ENCODE measurements around the gene SH3RF3. TPM values are rescaled to one million over a fixed set of nuclear protein-coding genes. Genes with fewer than 3 reads are reported as not detected.

Gene SH3RF3
- polyA plus RNA-seq, 1 of the 3 experiments (the other 2 are of a cell fraction), result 1.9 TPM

- no peaks in the 10 kb centered on the region for H3K9me2 ChIP-seq
- H3K9me3 ChIP-seq, result no peaks in the 10 kb centered on the region
- H2AFZ ChIP-seq (ENCODE audit: low read depth), result no peak overlapping the region
- H3K27me3 ChIP-seq (ENCODE audit: insufficient read depth), result no peaks in the 10 kb centered on the region; the same call in 1 of the 2 replicates
- POLR2A ChIA-PET, result no interaction called here
- no peaks in the 10 kb centered on the region for H3K79me2 ChIP-seq (ENCODE audit: insufficient read depth)
- no peak overlapping the region for H3K27ac ChIP-seq (ENCODE audit: low read depth in 2 of 2, low read length in 1 of 2)
- no peaks in the 10 kb centered on the region for H4K20me1 ChIP-seq (ENCODE audit: insufficient read depth)
- H3K4me1 ChIP-seq (ENCODE audit: control insufficient read depth in 1 of 2, insufficient read depth in 2 of 2, low read depth in 1 of 2, low read length in 1 of 2), result no peaks in the 10 kb centered on the region
- no peak overlapping the region for H3K9ac ChIP-seq
- TF ChIP-seq TAF1 (IDR thresholded peaks at IDR 0.05; ENCODE audit: borderline replicate concordance, low read depth, low read length), result no peak
- no peak for TF ChIP-seq USF1 (IDR thresholded peaks at IDR 0.05; ENCODE audit: borderline replicate concordance, low read depth)
- TF ChIP-seq GABPA (IDR thresholded peaks at IDR 0.05; ENCODE audit: low read depth), result no peak
- TF ChIP-seq FOXM1 (IDR thresholded peaks at IDR 0.05; ENCODE audit: low read depth), result no peak
- TF ChIP-seq FOSL2 (IDR thresholded peaks at IDR 0.05; ENCODE audit: borderline replicate concordance, low read depth), result no peak
- TF ChIP-seq JUND (IDR thresholded peaks at IDR 0.05), result no peak
- no peak for TF ChIP-seq USF2 (IDR thresholded peaks at IDR 0.05; ENCODE audit: borderline replicate concordance, low read depth, low read length)
- TF ChIP-seq IRF3 (IDR thresholded peaks at IDR 0.05; ENCODE audit: low read depth, low read length), result no peak
- TF ChIP-seq RAD21 (IDR thresholded peaks at IDR 0.05; ENCODE audit: low read length), result no peak
- TF ChIP-seq PBX3 (IDR thresholded peaks at IDR 0.05), result no peak
- no peak for DNase-seq
- no peaks in the 10 kb centered on the region for H3F3A ChIP-seq (replicated peaks; ENCODE audit: insufficient read depth)
- 80% methylated on average over 10 of the region's 11 CpGs for WGBS (ENCODE audit: low lambda C conversion rate)
- H3K4me3 ChIP-seq (ENCODE audit: low read depth in 2 of 2, low read length in 1 of 2), result no peak overlapping the region
- H3K36me3 ChIP-seq (replicated peaks in 1 of 2; ENCODE audit: control insufficient read depth in 1 of 2, insufficient read depth in 2 of 2, low read length in 1 of 2), result no peaks in the 10 kb centered on the region
- H3K4me2 ChIP-seq, result no peak overlapping the region
- CTCF ChIA-PET, result no interaction called here
These were observed 41.8 kb upstream of the SH3RF3 start for GRCh38 chr2:109087055-109087663.

- no peak for DNase-seq
- H3K4me2 ChIP-seq, result no peak overlapping the region
- no peaks in the 10 kb centered on the region for H4K20me1 ChIP-seq (ENCODE audit: insufficient read depth)
- H3K4me3 ChIP-seq (ENCODE audit: low read depth in 2 of 2, low read length in 1 of 2), result no peak overlapping the region
- H2AFZ ChIP-seq (ENCODE audit: low read depth), result no peak overlapping the region
- H3K36me3 ChIP-seq (replicated peaks in 1 of 2; ENCODE audit: control insufficient read depth in 1 of 2, insufficient read depth in 2 of 2, low read length in 1 of 2), result no peaks in the 10 kb centered on the region
- H3K9me3 ChIP-seq, result no peaks in the 10 kb centered on the region
- ChIA-PET CTCF (no interaction called here), POLR2A (no interaction called here)
- H3K27me3 ChIP-seq (ENCODE audit: insufficient read depth), result no peaks in the 10 kb centered on the region; the same call in 1 of the 2 replicates
- no peaks in the 10 kb centered on the region for H3K4me1 ChIP-seq (ENCODE audit: control insufficient read depth in 1 of 2, insufficient read depth in 2 of 2, low read depth in 1 of 2, low read length in 1 of 2)
- 41% methylated on average over 4 of the region's 4 CpGs for WGBS (ENCODE audit: low lambda C conversion rate)
- H3K79me2 ChIP-seq (ENCODE audit: insufficient read depth), result no peaks in the 10 kb centered on the region
- no peaks in the 10 kb centered on the region for H3F3A ChIP-seq (replicated peaks; ENCODE audit: insufficient read depth)
- no peak overlapping the region for H3K9ac ChIP-seq
- no peak overlapping the region for H3K27ac ChIP-seq (ENCODE audit: low read depth in 2 of 2, low read length in 1 of 2)
- no peaks in the 10 kb centered on the region for H3K9me2 ChIP-seq
- no peak for TF ChIP-seq CTCF (IDR thresholded peaks at IDR 0.05)
- TF ChIP-seq ZBTB33 (IDR thresholded peaks at IDR 0.05; ENCODE audit: borderline replicate concordance, low read depth), result no peak
- TF ChIP-seq NFIC (IDR thresholded peaks at IDR 0.05; ENCODE audit: borderline replicate concordance), result no peak
- TF ChIP-seq RXRA (IDR thresholded peaks at IDR 0.05; ENCODE audit: borderline replicate concordance, low read depth), result no peak
- TF ChIP-seq GATA2 (CRISPR knock-in tag; IDR thresholded peaks at IDR 0.05), result no peak
- TF ChIP-seq MXI1 (IDR thresholded peaks at IDR 0.05; ENCODE audit: low read depth, low read length), result no peak
- no peak for TF ChIP-seq USF2 (IDR thresholded peaks at IDR 0.05; ENCODE audit: borderline replicate concordance, low read depth, low read length)
- no peak for TF ChIP-seq SIN3A (IDR thresholded peaks at IDR 0.05; ENCODE audit: borderline replicate concordance, low read depth, low read length)
- TF ChIP-seq YY1 (IDR thresholded peaks at IDR 0.05; ENCODE audit: low read depth), result no peak
These were observed 39.3 kb upstream of the SH3RF3 start for GRCh38 chr2:109089602-109090300.

Measured in SK-N-SH (cell line).